CD14-positive monocyte (primary cell): Measurements from ENCODE around the gene RARB. TPM values are rescaled to one million over a fixed set of nuclear protein-coding genes. Genes with fewer than 3 reads are reported as not detected.

Experiments used
- DNase-seq, 3 donors: peaks; one replicate each; pipeline ENCODE4 v3.0.0-alpha.2; 2011 to 2022
- H2AFZ ChIP-seq: 2 replicates; pipeline ENCODE4 v1.6.0; 2012; ENCODE audit warnings: mild to moderate bottlenecking, low read depth, low read length, inconsistent platforms; ENCODE audit not compliant: insufficient read depth, poor library complexity, severe bottlenecking
- H3K27ac ChIP-seq, 2 donors: 1 replicate in 1 of 2; 2 replicates in 1 of 2; pipeline ENCODE4 v1.5.1; 2012 to 2013; ENCODE audit warnings: low read length in 2 of 2, control low read depth in 1 of 2, inconsistent platforms in 1 of 2, low read depth in 1 of 2, mild to moderate bottlenecking in 1 of 2
- H3K27me3 ChIP-seq, 2 donors: one replicate each; pipeline versions ENCODE4 v1.6.0 to v1.6.1; 2011 to 2013; ENCODE audit warnings: low read length in 2 of 2; ENCODE audit not compliant: control insufficient read depth in 2 of 2, insufficient read depth in 2 of 2
- H3K36me3 ChIP-seq, 2 donors: replicated peaks in 1 of 2; 1 replicate in 1 of 2; 2 replicates in 1 of 2; pipeline versions ENCODE4 v1.5.1 to v1.6.1; 2012 to 2013; ENCODE audit warnings: low read length in 2 of 2, control low read depth in 1 of 2, inconsistent platforms in 1 of 2, mild to moderate bottlenecking in 1 of 2; ENCODE audit not compliant: insufficient read depth in 2 of 2, control insufficient read depth in 1 of 2
- H3K4me1 ChIP-seq, 2 donors: 1 replicate in 1 of 2; 2 replicates in 1 of 2; pipeline versions ENCODE4 v1.5.1 to v1.6.1; 2012 to 2013; ENCODE audit warnings: low read length in 2 of 2, control low read depth in 1 of 2, inconsistent platforms in 1 of 2, mild to moderate bottlenecking in 1 of 2, moderate library complexity in 1 of 2; ENCODE audit not compliant: insufficient read depth in 2 of 2, control insufficient read depth in 1 of 2
- H3K4me2 ChIP-seq: replicated peaks from 2 replicates; pipeline ENCODE3; 2012; ENCODE audit warnings: low read length, moderate library complexity, mild to moderate bottlenecking; ENCODE audit not compliant: poor library complexity, severe bottlenecking; ENCODE audit errors: extremely low read depth
- H3K4me3 ChIP-seq, 3 experiments: fragments of 200-600 bp in 1 of 3; sonication (generic) in 1 of 3; replicated peaks in 1 of 3; 1 replicate in 2 of 3; 2 replicates in 1 of 3; pipeline ENCODE4 v1.5.1; 2011 to 2013; ENCODE audit warnings: low read length in 3 of 3, mild to moderate bottlenecking in 3 of 3, control low read depth in 2 of 3, low read depth in 2 of 3, inconsistent platforms in 1 of 3, moderate library complexity in 1 of 3
- H3K79me2 ChIP-seq: 2 replicates; pipeline ENCODE4 v1.6.0; 2012; ENCODE audit warnings: mild to moderate bottlenecking, control low read depth, inconsistent platforms, low read length, moderate library complexity; ENCODE audit not compliant: insufficient read depth
- H3K9ac ChIP-seq: 2 replicates; pipeline ENCODE4 v1.6.0; 2017; ENCODE audit warnings: low read length, mild to moderate bottlenecking; ENCODE audit not compliant: insufficient read depth, poor library complexity, severe bottlenecking
- H3K9me3 ChIP-seq, 2 donors: replicated peaks in 1 of 2; 1 replicate in 1 of 2; 2 replicates in 1 of 2; pipeline versions ENCODE4 v1.5.1 to v1.6.1; 2012 to 2013; ENCODE audit warnings: low read length in 2 of 2, control low read depth in 1 of 2; ENCODE audit not compliant: control insufficient read depth in 1 of 2, insufficient read depth in 1 of 2
- H4K20me1 ChIP-seq: 2 replicates; pipeline ENCODE4 v1.6.0; 2012; ENCODE audit warnings: mild to moderate bottlenecking, low read length, control low read depth, moderate library complexity; ENCODE audit not compliant: insufficient read depth
- H3K27ac Mint-ChIP-seq, 7 donors: one replicate each; pipeline ENCODE4 v1.8.0; 2020; ENCODE audit warnings: mild to moderate bottlenecking in 7 of 7, mixed read lengths in 7 of 7, moderate library complexity in 6 of 7, inconsistent platforms in 2 of 7
- H3K27me3 Mint-ChIP-seq, 3 donors: one replicate each; pipeline ENCODE4 v1.8.0; 2021 to 2022; ENCODE audit warnings: low read depth in 3 of 3, mild to moderate bottlenecking in 3 of 3, mixed read lengths in 3 of 3, moderate library complexity in 3 of 3, inconsistent platforms in 1 of 3
- H3K36me3 Mint-ChIP-seq, 2 donors: one replicate each; pipeline ENCODE4 v1.8.0; 2020; ENCODE audit warnings: mixed read lengths in 2 of 2, inconsistent platforms in 1 of 2, mild to moderate bottlenecking in 1 of 2
- H3K4me1 Mint-ChIP-seq: one replicate; pipeline ENCODE4 v1.8.0; 2020; ENCODE audit warnings: mild to moderate bottlenecking, mixed read lengths
- H3K4me3 Mint-ChIP-seq, 2 donors: one replicate each; pipeline ENCODE4 v1.8.0; 2020; ENCODE audit warnings: mild to moderate bottlenecking in 2 of 2, mixed read lengths in 2 of 2, moderate library complexity in 1 of 2
- H3K9me3 Mint-ChIP-seq, 7 donors: one replicate each; pipeline ENCODE4 v1.8.0; 2020 to 2022; ENCODE audit warnings: mixed read lengths in 7 of 7, mild to moderate bottlenecking in 6 of 7, moderate library complexity in 6 of 7, inconsistent platforms in 2 of 7
- WGBS: methylation state at CpG from one replicate; pipeline ENCODE4 v1.1.5; 2013; ENCODE audit warnings: missing lambda C conversion rate; ENCODE audit not compliant: insufficient coverage; 5-methylcytosine and 5-hydroxymethylcytosine counted together
- intact Hi-C, 2 donors: fragments of 100-400 bp; cut with micrococcal nuclease; formaldehyde crosslinking; loops; one replicate each; pipeline versions ENCODE4 v1.15.0 to v1.15.1; 2023
- polyA plus RNA-seq, 3 donors: library from polyadenylated mRNA; depleted of rRNA in 1 of 3; unstranded in 2 of 3; stranded (reverse) in 1 of 3; fragments of 300-500 nt in 2 of 3; fragments of >200 nt in 1 of 3; fragmentation: Illumina TruSeq in 2 of 3; gene quantifications; 1 replicate in 2 of 3; 2 replicates in 1 of 3; pipeline ENCODE4 v1.2.3, GENCODE V29; 2012 to 2021
- TF ChIP-seq, protein P1 (sequence below): fragments of 200-600 bp; IDR thresholded peaks from one replicate; pipeline ENCODE4 v1.8.0; 2022; ENCODE audit warnings: antibody characterized with exemption, mild to moderate bottlenecking

The RARB gene
- polyA plus RNA-seq, 3 donors: not detected

- H3K9ac ChIP-seq: no peak overlapping the region
- Mint-ChIP-seq H3K4me1 (no peaks in the 10 kb centered on the region), H3K27me3 (no peaks in the 10 kb centered on the region), H3K36me3 (no peaks in the 10 kb centered on the region), H3K4me3 (no peak overlapping the region), H3K27ac (no peak overlapping the region), H3K9me3 (peaks cover 0 to 11% (median 4%) of the 10 kb centered on the region in 7 donors)
- no peaks in the 10 kb centered on the region for H3K79me2 ChIP-seq
- no peaks in the 10 kb centered on the region for H3K9me3 ChIP-seq
- H3K27me3 ChIP-seq: no peaks in the 10 kb centered on the region
- TF ChIP-seq, protein P1, sequence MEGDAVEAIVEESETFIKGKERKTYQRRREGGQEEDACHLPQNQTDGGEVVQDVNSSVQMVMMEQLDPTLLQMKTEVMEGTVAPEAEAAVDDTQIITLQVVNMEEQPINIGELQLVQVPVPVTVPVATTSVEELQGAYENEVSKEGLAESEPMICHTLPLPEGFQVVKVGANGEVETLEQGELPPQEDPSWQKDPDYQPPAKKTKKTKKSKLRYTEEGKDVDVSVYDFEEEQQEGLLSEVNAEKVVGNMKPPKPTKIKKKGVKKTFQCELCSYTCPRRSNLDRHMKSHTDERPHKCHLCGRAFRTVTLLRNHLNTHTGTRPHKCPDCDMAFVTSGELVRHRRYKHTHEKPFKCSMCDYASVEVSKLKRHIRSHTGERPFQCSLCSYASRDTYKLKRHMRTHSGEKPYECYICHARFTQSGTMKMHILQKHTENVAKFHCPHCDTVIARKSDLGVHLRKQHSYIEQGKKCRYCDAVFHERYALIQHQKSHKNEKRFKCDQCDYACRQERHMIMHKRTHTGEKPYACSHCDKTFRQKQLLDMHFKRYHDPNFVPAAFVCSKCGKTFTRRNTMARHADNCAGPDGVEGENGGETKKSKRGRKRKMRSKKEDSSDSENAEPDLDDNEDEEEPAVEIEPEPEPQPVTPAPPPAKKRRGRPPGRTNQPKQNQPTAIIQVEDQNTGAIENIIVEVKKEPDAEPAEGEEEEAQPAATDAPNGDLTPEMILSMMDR: no peak
- intact Hi-C loops: no loop called here
- H3K27ac ChIP-seq: no peak overlapping the region
- no peaks in the 10 kb centered on the region for H3K36me3 ChIP-seq
- no peak overlapping the region for H3K4me3 ChIP-seq
- no peak overlapping the region for H3K4me2 ChIP-seq
- WGBS: 97% methylated on average over 3 of the region's 4 CpGs
- no peaks in the 10 kb centered on the region for H4K20me1 ChIP-seq
- no peaks in the 10 kb centered on the region for H3K4me1 ChIP-seq
- no peak overlapping the region for H2AFZ ChIP-seq
- no peak for DNase-seq
These were observed 80.8 kb downstream of the RARB start for GRCh38 chr3:25508901-25509300.

GRCh38 chr3:25510797-25511196, 82.7 kb downstream of the RARB start:
- H3K36me3 Mint-ChIP-seq: no peaks in the 10 kb centered on the region
- TF ChIP-seq, protein P1: no peak

More at GRCh38 chr3:25510797-25511196, 82.7 kb downstream of the RARB start:
- H3K4me2 ChIP-seq: no peak overlapping the region
- H3K4me1 ChIP-seq: no peaks in the 10 kb centered on the region
- no peak for DNase-seq
- no peak overlapping the region for H3K27ac Mint-ChIP-seq
- no peaks in the 10 kb centered on the region for H3K9me3 ChIP-seq
- WGBS: no CpG with 5 or more reads among the region's 2 CpGs
- no peaks in the 10 kb centered on the region for H4K20me1 ChIP-seq
- H3K9me3 Mint-ChIP-seq: peaks cover 0 to 7% (median 1%) of the 10 kb centered on the region in 7 donors
- no peak overlapping the region for H3K9ac ChIP-seq
- H3K4me3 Mint-ChIP-seq: no peak overlapping the region
- no peaks in the 10 kb centered on the region for H3K36me3 ChIP-seq
- H3K27me3 ChIP-seq: no peaks in the 10 kb centered on the region
- H3K27ac ChIP-seq: no peak overlapping the region
- no peaks in the 10 kb centered on the region for H3K79me2 ChIP-seq
- H2AFZ ChIP-seq: no peak overlapping the region
- H3K4me3 ChIP-seq: no peak overlapping the region
- no peaks in the 10 kb centered on the region for H3K27me3 Mint-ChIP-seq
- H3K4me1 Mint-ChIP-seq: no peaks in the 10 kb centered on the region
- intact Hi-C loops: no loop called here
